K562 (cell line): ENCODE results near the gene RUNX1. TPM values are rescaled to one million over a fixed set of nuclear protein-coding genes. Genes with fewer than 3 reads are reported as not detected.

ENCODE experiments used
- ATAC-seq: fragments of 200-7000 bp; cut with Tn5 transposase; 3 replicates; pipeline ENCODE4 v1.9.1; 2020; ENCODE audit warnings: moderate library complexity
- BruUV-seq: library from RNA; stranded (reverse); fragments of 400-500 nt; replicated peaks from 2 replicates; lab custom pipeline; 2021; lab: Mats Ljungman, UMichigan
- CTCF ChIA-PET: fragments of 300-600 bp; formaldehyde crosslinking; extraction: SDS; loops from one replicate; lab custom pipeline; 2021; ENCODE audit warnings: low intra/inter-chr PET ratio; lab: Yijun Ruan, JAX
- POLR2A ChIA-PET: fragments of 300-600, 350-650 bp; sonication (Branson Sonifier 250); formaldehyde crosslinking; extraction: SDS; loops from one replicate; lab custom pipeline; 2021; ENCODE audit warnings: antibody characterized with exemption, inconsistent platforms; lab: Yijun Ruan, JAX
- DNase-seq, 4 experiments: peaks; one replicate each; pipeline versions ENCODE4 v3.0.0 to v3.0.0-alpha.2; 2011 to 2018; ENCODE audit warnings: low spot score in 3 of 4, mixed read lengths in 3 of 4; ENCODE audit errors: extremely low read depth in 1 of 4
- FAIRE-seq: peaks from 2 replicates; lab custom pipeline; 2011; peaks lifted over from hg19 to GRCh38; lab: Jason Lieb, UNC
- H2AFZ ChIP-seq: 2 replicates; pipeline ENCODE4 v1.6.0; 2011; ENCODE audit warnings: low read depth, low read length, control low read depth, inconsistent platforms
- H3K27ac ChIP-seq: fragments of 200-600 bp; 3 replicates; pipeline ENCODE4 v1.8.0; 2011; ENCODE audit warnings: low read depth, mild to moderate bottlenecking, control low read depth, inconsistent platforms, low read length, moderate library complexity, mixed read lengths; ENCODE audit errors: extremely low read depth
- H3K27me3 ChIP-seq, 2 experiments: fragments of 300-600 bp in 1 of 2; 2 replicates in 1 of 2; 3 replicates in 1 of 2; pipeline versions ENCODE4 v1.6.0 to v1.8.0; 2011; ENCODE audit warnings: inconsistent platforms in 2 of 2, low read length in 2 of 2, mild to moderate bottlenecking in 1 of 2, mixed read lengths in 1 of 2, moderate library complexity in 1 of 2; ENCODE audit not compliant: control insufficient read depth in 2 of 2, insufficient read depth in 2 of 2
- H3K36me3 ChIP-seq: fragments of 300-600 bp; 3 replicates; pipeline ENCODE4 v1.8.0; 2011; ENCODE audit warnings: mild to moderate bottlenecking, low read length, inconsistent platforms; ENCODE audit not compliant: control insufficient read depth, insufficient read depth
- H3K4me1 ChIP-seq, 2 experiments: fragments of 200-600 bp in 1 of 2; replicated peaks in 1 of 2; 2 replicates in 1 of 2; 3 replicates in 1 of 2; pipeline versions ENCODE4 v1.5.1 to v1.8.0; 2011; ENCODE audit warnings: inconsistent platforms in 2 of 2, low read length in 2 of 2, mild to moderate bottlenecking in 1 of 2, mixed read lengths in 1 of 2, moderate library complexity in 1 of 2; ENCODE audit not compliant: control insufficient read depth in 2 of 2, insufficient read depth in 2 of 2
- H3K4me2 ChIP-seq: 2 replicates; pipeline ENCODE4 v1.6.1; 2011; ENCODE audit warnings: low read length, control low read depth, inconsistent platforms, mixed read lengths; ENCODE audit not compliant: insufficient read depth
- H3K4me3 ChIP-seq: fragments of 200-600 bp; sonication (generic), shearing (Covaris generic); 2 replicates; pipeline ENCODE4 v1.5.1; 2016; ENCODE audit warnings: control low read depth, inconsistent platforms
- H3K79me2 ChIP-seq: fragments of 200-600 bp; 3 replicates; pipeline ENCODE4 v1.8.0; 2011; ENCODE audit warnings: low read length, inconsistent platforms; ENCODE audit not compliant: control insufficient read depth, insufficient read depth
- H3K9ac ChIP-seq, 2 experiments: 2 replicates each; pipeline versions ENCODE4 v1.6.0 to v1.6.1; 2011; ENCODE audit warnings: low read depth in 2 of 2, low read length in 2 of 2, control low read depth in 1 of 2, inconsistent platforms in 1 of 2, mild to moderate bottlenecking in 1 of 2, mixed read lengths in 1 of 2; ENCODE audit not compliant: insufficient read depth in 1 of 2
- H3K9me1 ChIP-seq: one replicate; pipeline ENCODE4 v1.6.0; 2011; ENCODE audit warnings: inconsistent platforms, mild to moderate bottlenecking, low read length, moderate library complexity; ENCODE audit not compliant: control insufficient read depth, insufficient read depth
- H3K9me3 ChIP-seq: replicated peaks from 2 replicates; pipeline ENCODE4 v1.5.1; 2011; ENCODE audit warnings: low read depth, low read length, inconsistent platforms; ENCODE audit not compliant: control insufficient read depth, insufficient read depth
- H4K20me1 ChIP-seq: replicated peaks from 2 replicates; pipeline ENCODE4 v1.6.1; 2011; ENCODE audit warnings: low read length, inconsistent platforms, mixed read lengths; ENCODE audit not compliant: control insufficient read depth, insufficient read depth
- CBX1 ChIP-seq: sonication (generic); IDR thresholded peaks from 2 replicates; pipeline ENCODE4 v1.6.1; 2016; ENCODE audit warnings: antibody characterized with exemption, low read depth, mild to moderate bottlenecking
- ZFP91 ChIP-seq: sonication (generic); formaldehyde crosslinking; IDR thresholded peaks from 2 replicates; pipeline ENCODE4 v1.8.0; 2022; ENCODE audit warnings: mild to moderate bottlenecking, missing genetic modification reagents
- WGBS: fragments of 100-300 bp; shearing (Covaris generic); methylation state at CpG from one replicate; pipeline ENCODE4 v1.1.6; 2016; ENCODE audit warnings: low coverage, mixed read lengths; ENCODE audit not compliant: insufficient coverage; ENCODE audit errors: missing lambda C conversion rate; 5-methylcytosine and 5-hydroxymethylcytosine counted together
- in situ Hi-C: fragments of 300-500 bp; cut with MboI; formaldehyde crosslinking; loops from 4 replicates; pipeline ENCODE4 v1.15.0; 2018; ENCODE audit warnings: inconsistent platforms, mixed read lengths
- intact Hi-C: fragments of 100-400 bp; cut with micrococcal nuclease; formaldehyde crosslinking; loops from 2 replicates; pipeline ENCODE4 v1.14.2; 2022
- polyA plus RNA-seq, 8 experiments: library from polyadenylated mRNA; depleted of rRNA in 4 of 8; stranded (reverse) in 5 of 8; unstranded in 3 of 8; fragments of >200 nt; fragmentation: Nextera tagmentation in 2 of 8; fragmentation: Illumina TruSeq in 1 of 8; extraction: Ambion mirVana in 2 of 8; extraction: Trizol in 1 of 8; gene quantifications; 2 replicates each; pipeline versions ENCODE4 v1.2.1 to v1.2.3, GENCODE V29; 2011 to 2014; ENCODE audit warnings: inconsistent platforms in 1 of 8, missing spikeins in 1 of 8
- total RNA-seq, 7 experiments: library from RNA; depleted of rRNA in 6 of 7; stranded (reverse); fragments of >200 nt in 6 of 7; fragmentation: Illumina TruSeq in 2 of 7; extraction: Trizol in 2 of 7; gene quantifications; 2 replicates each; pipeline versions ENCODE4 v1.2.1 to v1.2.3, GENCODE V29; 2011 to 2021; ENCODE audit warnings: low replicate concordance in 1 of 7

RUNX1 gene
- total and polyA plus RNA-seq, 9 of the 15 experiments (the other 6 are each of a cell fraction or from before 2014, with no cell fraction given) = 2.2 to 68.6 (median 17.8) TPM

- Histone ChIP-seq H3K4me3 (no peak overlapping the region), H3K9ac (no peak overlapping the region), H2AFZ (no peak overlapping the region), H3K36me3 (no peaks in the 10 kb centered on the region), H3K9me1 (no peaks in the 10 kb centered on the region), H3K9me3 (no peaks in the 10 kb centered on the region), H3K4me2 (no peak overlapping the region), H3K27ac (no peak overlapping the region), H3K27me3 (no peaks in the 10 kb centered on the region), H3K79me2 (no peaks in the 10 kb centered on the region), H3K4me1 (peaks cover 4 to 17% of the 10 kb centered on the region in 2 experiments; a peak in 4 of 5 replicates), H4K20me1 (no peaks in the 10 kb centered on the region)
- no peak for FAIRE-seq
- BruUV-seq = no TSS peak
- 77% methylated on average over 9 of the region's 9 CpGs for WGBS
- peak; percentile 4; the same call in 1 of the 2 replicates for TF ChIP-seq ZFP91 (CRISPR knock-in tag)
- no peak for TF ChIP-seq CBX1
- no peak; the same call in 2 of the 3 replicates for ATAC-seq
- in situ Hi-C loops (no loop called here), intact Hi-C loops (no loop called here)
- no peak for DNase-seq
- POLR2A ChIA-PET = interaction anchor here (0.6 to 1.3 kb wide), 3 partner anchors 9 to 75 kb away, joined by 3 to 6 read pairs (median 3); no protein-coding TSS in a partner anchor
- CTCF ChIA-PET = no interaction called here
Measured at GRCh38 chr21:35034203-35034926, 14.7 kb downstream of the RUNX1 start.
